Measurements from ENCODE around the gene ANO4.

ANO4 gene

GRCh38 chr12:101010896-101011295, 216.3 kb downstream of the ANO4 start:
- no peaks in the 10 kb centered on the region for H3K79me2 ChIP-seq (ENCODE audit: insufficient read depth, low read depth)
- H3K4me1 ChIP-seq (ENCODE audit: low read depth, poor library complexity, severe bottlenecking) = no peaks in the 10 kb centered on the region
- no peak overlapping the region for H3K9ac ChIP-seq
- H2AFZ ChIP-seq (ENCODE audit: low read depth) = no peak overlapping the region
- no peak for TF ChIP-seq CTCF (conservative IDR thresholded peaks at IDR 0.05; ENCODE audit: low read depth, low read length)
- H3K4me2 ChIP-seq = no peak overlapping the region
- no peaks in the 10 kb centered on the region for H4K20me1 ChIP-seq (ENCODE audit: insufficient read depth)
- no peaks in the 10 kb centered on the region for H3K27me3 ChIP-seq (ENCODE audit: insufficient read depth, low read depth)
- no peak overlapping the region for H3K27ac ChIP-seq
- no peak overlapping the region for H3K4me3 ChIP-seq (IDR thresholded peaks at IDR 0.05; ENCODE audit: insufficient read depth, low read depth, low read length)
- no peaks in the 10 kb centered on the region for H3K36me3 ChIP-seq (ENCODE audit: insufficient read depth)

- Histone ChIP-seq H3K36me3 (ENCODE audit: insufficient read depth) (no peaks in the 10 kb centered on the region), H3K4me3 (IDR thresholded peaks at IDR 0.05; ENCODE audit: insufficient read depth, low read depth, low read length) (no peak overlapping the region), H3K9ac (no peak overlapping the region), H4K20me1 (ENCODE audit: insufficient read depth) (no peaks in the 10 kb centered on the region), H3K27ac (no peak overlapping the region), H3K79me2 (ENCODE audit: insufficient read depth, low read depth) (no peaks in the 10 kb centered on the region), H2AFZ (ENCODE audit: low read depth) (no peak overlapping the region), H3K27me3 (ENCODE audit: insufficient read depth, low read depth) (no peaks in the 10 kb centered on the region), H3K4me2 (no peak overlapping the region), H3K4me1 (ENCODE audit: low read depth, poor library complexity, severe bottlenecking) (no peaks in the 10 kb centered on the region)
- no peak for TF ChIP-seq CTCF (conservative IDR thresholded peaks at IDR 0.05; ENCODE audit: low read depth, low read length)
These were observed 219.4 kb downstream of the ANO4 start for GRCh38 chr12:101013993-101014392.

GRCh38 chr12:101015044-101015443, 220.5 kb downstream of the ANO4 start:
- Histone ChIP-seq H4K20me1 (ENCODE audit: insufficient read depth) (no peaks in the 10 kb centered on the region), H3K9ac (no peak overlapping the region), H3K79me2 (ENCODE audit: insufficient read depth, low read depth) (no peaks in the 10 kb centered on the region), H3K4me3 (IDR thresholded peaks at IDR 0.05; ENCODE audit: insufficient read depth, low read depth, low read length) (no peak overlapping the region), H2AFZ (ENCODE audit: low read depth) (no peak overlapping the region), H3K36me3 (ENCODE audit: insufficient read depth) (no peaks in the 10 kb centered on the region), H3K27ac (no peak overlapping the region), H3K4me1 (ENCODE audit: low read depth, poor library complexity, severe bottlenecking) (no peaks in the 10 kb centered on the region), H3K27me3 (ENCODE audit: insufficient read depth, low read depth) (no peaks in the 10 kb centered on the region), H3K4me2 (no peak overlapping the region)
- TF ChIP-seq CTCF (conservative IDR thresholded peaks at IDR 0.05; ENCODE audit: low read depth, low read length) = no peak

- H3K27me3 ChIP-seq (ENCODE audit: insufficient read depth, low read depth) = no peaks in the 10 kb centered on the region
- H3K36me3 ChIP-seq (ENCODE audit: insufficient read depth) = no peaks in the 10 kb centered on the region
- no peak overlapping the region for H3K27ac ChIP-seq
- no peak overlapping the region for H3K4me2 ChIP-seq
- no peaks in the 10 kb centered on the region for H3K4me1 ChIP-seq (ENCODE audit: low read depth, poor library complexity, severe bottlenecking)
- no peaks in the 10 kb centered on the region for H4K20me1 ChIP-seq (ENCODE audit: insufficient read depth)
- no peak overlapping the region for H3K9ac ChIP-seq
- no peak overlapping the region for H2AFZ ChIP-seq (ENCODE audit: low read depth)
- H3K4me3 ChIP-seq (IDR thresholded peaks at IDR 0.05; ENCODE audit: insufficient read depth, low read depth, low read length) = no peak overlapping the region
- no peak for TF ChIP-seq CTCF (conservative IDR thresholded peaks at IDR 0.05; ENCODE audit: low read depth, low read length)
- no peaks in the 10 kb centered on the region for H3K79me2 ChIP-seq (ENCODE audit: insufficient read depth, low read depth)
These were observed 224.0 kb downstream of the ANO4 start for GRCh38 chr12:101018540-101018939.

- no peak overlapping the region for H3K4me3 ChIP-seq (IDR thresholded peaks at IDR 0.05; ENCODE audit: insufficient read depth, low read depth, low read length)
- H4K20me1 ChIP-seq (ENCODE audit: insufficient read depth) = no peaks in the 10 kb centered on the region
- no peak overlapping the region for H3K4me2 ChIP-seq
- no peak overlapping the region for H2AFZ ChIP-seq (ENCODE audit: low read depth)
- no peak overlapping the region for H3K9ac ChIP-seq
- H3K27me3 ChIP-seq (ENCODE audit: insufficient read depth, low read depth) = no peaks in the 10 kb centered on the region
- H3K27ac ChIP-seq = no peak overlapping the region
- no peaks in the 10 kb centered on the region for H3K36me3 ChIP-seq (ENCODE audit: insufficient read depth)
- H3K4me1 ChIP-seq (ENCODE audit: low read depth, poor library complexity, severe bottlenecking) = no peaks in the 10 kb centered on the region
- TF ChIP-seq CTCF (conservative IDR thresholded peaks at IDR 0.05; ENCODE audit: low read depth, low read length) = no peak
- H3K79me2 ChIP-seq (ENCODE audit: insufficient read depth, low read depth) = no peaks in the 10 kb centered on the region
These were observed 224.6 kb downstream of the ANO4 start for GRCh38 chr12:101019201-101019600.
